Measurements from ENCODE around the gene PKNOX2.

Gene PKNOX2

GRCh38 chr11:125211191-125211947 lies 46.8 kb downstream of the PKNOX2 start:
- Histone ChIP-seq H3K36me3 (replicated peaks; ENCODE audit: low read depth, low read length) (no peaks in the 10 kb centered on the region), H3K79me2 (ENCODE audit: low read length) (no peaks in the 10 kb centered on the region), H3K27ac (ENCODE audit: low read length) (no peak overlapping the region), H3K27me3 (ENCODE audit: low read depth, low read length) (peaks cover 69% of the 10 kb centered on the region), H2AFZ (ENCODE audit: low read depth, low read length) (no peak overlapping the region), H3K9me3 (ENCODE audit: insufficient read depth, low read length) (no peaks in the 10 kb centered on the region), H3K4me3 (ENCODE audit: low read length) (no peak overlapping the region), H3K9ac (ENCODE audit: low read length) (no peak overlapping the region), H4K20me1 (ENCODE audit: insufficient read depth, low read length) (no peaks in the 10 kb centered on the region), H3K4me2 (ENCODE audit: low read length) (no peak overlapping the region), H3K4me1 (ENCODE audit: low read length) (no peaks in the 10 kb centered on the region)
- TF ChIP-seq EZH2phosphoT487 (IDR thresholded peaks at IDR 0.05; ENCODE audit: low read depth) = no peak
- TF ChIP-seq CTCF (IDR thresholded peaks at IDR 0.05; ENCODE audit: low read depth, low read length) = no peak

GRCh38 chr11:125211948-125212340 lies 47.4 kb downstream of the PKNOX2 start:
- TF ChIP-seq CTCF (IDR thresholded peaks at IDR 0.05; ENCODE audit: low read depth, low read length) = no peak
- no peak for TF ChIP-seq EZH2phosphoT487 (IDR thresholded peaks at IDR 0.05; ENCODE audit: low read depth)
- Histone ChIP-seq H3K27me3 (ENCODE audit: low read depth, low read length) (peaks cover 65% of the 10 kb centered on the region), H3K27ac (ENCODE audit: low read length) (no peak overlapping the region), H3K9ac (ENCODE audit: low read length) (no peak overlapping the region), H2AFZ (ENCODE audit: low read depth, low read length) (no peak overlapping the region), H3K9me3 (ENCODE audit: insufficient read depth, low read length) (no peaks in the 10 kb centered on the region), H3K36me3 (replicated peaks; ENCODE audit: low read depth, low read length) (no peaks in the 10 kb centered on the region), H3K4me3 (ENCODE audit: low read length) (no peak overlapping the region), H4K20me1 (ENCODE audit: insufficient read depth, low read length) (no peaks in the 10 kb centered on the region), H3K79me2 (ENCODE audit: low read length) (no peaks in the 10 kb centered on the region), H3K4me1 (ENCODE audit: low read length) (no peaks in the 10 kb centered on the region), H3K4me2 (ENCODE audit: low read length) (no peak overlapping the region)

- TF ChIP-seq CTCF (IDR thresholded peaks at IDR 0.05; ENCODE audit: low read depth, low read length) (no peak), EZH2phosphoT487 (IDR thresholded peaks at IDR 0.05; ENCODE audit: low read depth) (no peak)
- H4K20me1 ChIP-seq (ENCODE audit: insufficient read depth, low read length) = no peaks in the 10 kb centered on the region
- H3K27me3 ChIP-seq (ENCODE audit: low read depth, low read length) = peaks cover 54% of the 10 kb centered on the region
- H3K4me1 ChIP-seq (ENCODE audit: low read length) = no peaks in the 10 kb centered on the region
- H3K9me3 ChIP-seq (ENCODE audit: insufficient read depth, low read length) = no peaks in the 10 kb centered on the region
- H3K9ac ChIP-seq (ENCODE audit: low read length) = no peak overlapping the region
- no peaks in the 10 kb centered on the region for H3K36me3 ChIP-seq (replicated peaks; ENCODE audit: low read depth, low read length)
- H3K4me3 ChIP-seq (ENCODE audit: low read length) = no peak overlapping the region
- no peak overlapping the region for H2AFZ ChIP-seq (ENCODE audit: low read depth, low read length)
- H3K27ac ChIP-seq (ENCODE audit: low read length) = no peak overlapping the region
- no peak overlapping the region for H3K4me2 ChIP-seq (ENCODE audit: low read length)
- H3K79me2 ChIP-seq (ENCODE audit: low read length) = no peaks in the 10 kb centered on the region
Measured at GRCh38 chr11:125214601-125215565, 50.3 kb downstream of the PKNOX2 start.

GRCh38 chr11:125215976-125216375 lies 51.4 kb downstream of the PKNOX2 start:
- H3K9me3 ChIP-seq (ENCODE audit: insufficient read depth, low read length) = no peaks in the 10 kb centered on the region
- H3K4me2 ChIP-seq (ENCODE audit: low read length) = no peak overlapping the region
- no peaks in the 10 kb centered on the region for H3K4me1 ChIP-seq (ENCODE audit: low read length)
- no peak overlapping the region for H2AFZ ChIP-seq (ENCODE audit: low read depth, low read length)
- no peaks in the 10 kb centered on the region for H4K20me1 ChIP-seq (ENCODE audit: insufficient read depth, low read length)
- no peak overlapping the region for H3K4me3 ChIP-seq (ENCODE audit: low read length)
- no peak overlapping the region for H3K27ac ChIP-seq (ENCODE audit: low read length)
- TF ChIP-seq CTCF (IDR thresholded peaks at IDR 0.05; ENCODE audit: low read depth, low read length) (no peak), EZH2phosphoT487 (IDR thresholded peaks at IDR 0.05; ENCODE audit: low read depth) (no peak)
- no peaks in the 10 kb centered on the region for H3K36me3 ChIP-seq (replicated peaks; ENCODE audit: low read depth, low read length)
- no peak overlapping the region for H3K9ac ChIP-seq (ENCODE audit: low read length)
- no peaks in the 10 kb centered on the region for H3K79me2 ChIP-seq (ENCODE audit: low read length)
- H3K27me3 ChIP-seq (ENCODE audit: low read depth, low read length) = peaks cover 43% of the 10 kb centered on the region
